ENCODE results near the gene NDUFAF8. TPM values are rescaled to one million over a fixed set of nuclear protein-coding genes. Genes with fewer than 3 reads are reported as not detected.
A peak's percentile ranks its signal among the peaks of the same experiment; 100 is the strongest.

NDUFAF8 gene
- total and polyA plus RNA-seq, 2 donors (not counting 1 experiment from before 2014, with no cell fraction given): 41.7 to 42.6 TPM

DNA sequence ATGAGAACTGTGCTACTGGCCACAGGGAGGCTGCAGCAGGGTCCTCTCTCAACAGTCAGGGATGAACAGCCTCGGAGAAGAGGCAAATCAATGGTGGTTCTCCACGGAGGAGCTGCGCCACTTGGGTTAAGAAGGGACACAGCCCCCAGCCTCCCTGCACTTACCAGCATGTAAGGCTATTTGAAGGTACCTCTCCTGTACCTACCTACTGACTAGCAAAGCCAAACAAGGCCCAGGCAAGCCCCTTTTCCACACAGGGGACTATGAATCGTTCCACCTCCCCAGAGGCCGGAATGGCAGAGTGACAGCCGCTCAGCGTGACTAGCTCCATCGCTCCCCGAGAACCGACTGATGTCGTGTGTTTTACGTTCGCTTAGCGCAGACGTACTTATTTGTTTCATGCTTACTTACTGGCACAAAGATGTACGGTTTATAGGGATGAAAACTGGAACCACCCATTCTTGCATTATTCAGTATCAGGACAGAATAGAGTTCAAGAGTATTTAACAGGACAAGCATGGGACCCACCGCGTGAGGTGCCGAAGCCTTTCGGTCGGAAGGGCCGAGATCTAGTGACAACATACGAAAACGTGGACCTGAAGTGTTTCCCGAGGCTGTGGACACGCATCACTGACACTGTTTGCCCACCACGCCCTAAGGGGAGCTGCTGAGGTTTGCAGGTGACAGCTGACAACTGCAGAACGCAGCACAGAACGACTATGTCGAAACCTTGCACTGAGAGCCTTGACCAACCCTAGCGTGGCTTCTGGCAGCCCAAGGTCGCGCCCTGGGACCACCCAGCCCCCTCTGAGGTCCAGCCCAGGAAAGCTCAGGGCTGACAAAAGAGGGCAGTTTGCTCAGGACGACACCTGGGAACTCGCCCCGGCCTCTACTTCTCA lies 1.3 kb upstream of the NDUFAF8 start:
- Mint-ChIP-seq H3K27ac (peak overlapping the region; percentile 83), H3K4me3 (peak overlapping the region; percentile 93), H3K27me3 (no peaks in the 10 kb centered on the region), H3K4me1 (peaks cover 44% of the 10 kb centered on the region), H3K9me3 (ENCODE audit: insufficient read depth) (no peaks in the 10 kb centered on the region)
- Histone ChIP-seq H4K20me1 (ENCODE audit: control insufficient read depth, insufficient read depth, low read length, poor library complexity, severe bottlenecking) (peaks cover 77% of the 10 kb centered on the region), H3K4me2 (replicated peaks; ENCODE audit: low read depth, low read length, poor library complexity, severe bottlenecking) (peak overlapping the region; percentile 97), H3K27me3 (replicated peaks in 1 of 4; ENCODE audit: control extremely low read depth in 1 of 4, control insufficient read depth in 3 of 4, insufficient read depth in 4 of 4, low read length in 3 of 4) (no peaks in the 10 kb centered on the region), H3K27ac (ENCODE audit: low read length in 2 of 2) (peak overlapping the region; percentile 18 to 82), H2AFZ (ENCODE audit: insufficient read depth, low read depth, low read length, poor library complexity, severe bottlenecking) (peak overlapping the region; percentile 96), H3K4me3 (ENCODE audit: control extremely low read depth in 1 of 5, extremely low read depth in 1 of 5, insufficient read depth in 1 of 5, low read depth in 2 of 5, low read length in 4 of 5) (peak overlapping the region; percentile 24 to 90 (median 82)), H3K79me2 (ENCODE audit: control insufficient read depth, insufficient read depth, low read length) (peaks cover 78% of the 10 kb centered on the region), H3K36me3 (replicated peaks in 1 of 2; ENCODE audit: control extremely low read depth in 1 of 2, control insufficient read depth in 1 of 2, extremely low read depth in 1 of 2, insufficient read depth in 2 of 2, low read length in 1 of 2) (peaks cover 0 to 34% of the 10 kb centered on the region in 2 experiments), H3K4me1 (ENCODE audit: control insufficient read depth in 2 of 2, insufficient read depth in 2 of 2, low read length in 2 of 2) (peaks cover 19 to 29% of the 10 kb centered on the region in 2 donors), H3K9ac (ENCODE audit: low read length) (peak overlapping the region; percentile 97), H3K9me3 (ENCODE audit: control extremely low read depth in 1 of 3, control insufficient read depth in 2 of 3, insufficient read depth in 1 of 3, low read length in 2 of 3) (peaks cover 0 to 3% (median 0%) of the 10 kb centered on the region in 3 donors)
- ChIA-PET CTCF (interaction anchor here (0.9 to 5.6 kb wide), 2 partner anchors 95 kb away, joined by 3 to 43 read pairs; no protein-coding TSS in a partner anchor), POLR2A (interaction anchor here (1.4 to 2.4 kb wide), 2 partner anchors 9 to 15 kb away, joined by 18 to 19 read pairs; partner anchors contain the start of gene CEP131)
- WGBS (ENCODE audit: insufficient coverage): 61% methylated on average over 36 of the region's 36 CpGs
- TF ChIP-seq EZH2 (IDR thresholded peaks at IDR 0.05; ENCODE audit: borderline replicate concordance, insufficient read depth, low read depth, low read length, poor library complexity, severe bottlenecking): no peak
- DNase-seq: peak; percentile 33
- intact Hi-C loops (cut with micrococcal nuclease): no loop called here
- no peak for ATAC-seq (ENCODE audit: low read depth)

DNA sequence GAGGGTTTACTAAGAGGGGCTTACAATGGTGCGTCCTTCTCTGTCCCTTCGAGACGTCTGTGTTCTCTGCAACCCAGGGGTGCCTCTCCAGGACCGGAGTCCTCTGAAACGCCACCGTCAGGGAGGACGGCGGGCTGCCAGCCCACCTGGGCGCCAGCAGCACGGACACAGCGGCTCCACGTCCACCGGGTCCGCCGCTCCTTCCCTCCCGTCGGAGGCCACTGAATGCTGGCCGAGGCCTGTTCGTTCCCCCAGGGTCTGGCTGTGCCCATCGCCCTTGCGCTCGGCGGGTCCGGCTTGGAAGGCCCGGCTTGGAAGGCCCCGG lies 666 bp upstream of the NDUFAF8 start:
- H3K4me2 ChIP-seq (replicated peaks; ENCODE audit: low read depth, low read length, poor library complexity, severe bottlenecking): peak overlapping the region; percentile 97
- peaks cover 44% of the 10 kb centered on the region for H3K4me1 Mint-ChIP-seq
- WGBS (ENCODE audit: insufficient coverage): under 1% methylated on average over 26 of the region's 26 CpGs
- H3K27ac ChIP-seq (ENCODE audit: low read length in 2 of 2): peak overlapping the region; percentile 18 to 82
- no peaks in the 10 kb centered on the region for H3K9me3 Mint-ChIP-seq (ENCODE audit: insufficient read depth)
- ChIA-PET CTCF (interaction anchor here (2.8 to 5.6 kb wide), 2 partner anchors 15 to 95 kb away, joined by 12 to 43 read pairs; partner anchors contain the start of gene CEP131), POLR2A (interaction anchor here (1.0 to 2.4 kb wide), 5 partner anchors 8 to 314 kb away, joined by 3 to 19 read pairs (median 3); partner anchors contain the start of gene CEP131)
- TF ChIP-seq, protein P1, sequence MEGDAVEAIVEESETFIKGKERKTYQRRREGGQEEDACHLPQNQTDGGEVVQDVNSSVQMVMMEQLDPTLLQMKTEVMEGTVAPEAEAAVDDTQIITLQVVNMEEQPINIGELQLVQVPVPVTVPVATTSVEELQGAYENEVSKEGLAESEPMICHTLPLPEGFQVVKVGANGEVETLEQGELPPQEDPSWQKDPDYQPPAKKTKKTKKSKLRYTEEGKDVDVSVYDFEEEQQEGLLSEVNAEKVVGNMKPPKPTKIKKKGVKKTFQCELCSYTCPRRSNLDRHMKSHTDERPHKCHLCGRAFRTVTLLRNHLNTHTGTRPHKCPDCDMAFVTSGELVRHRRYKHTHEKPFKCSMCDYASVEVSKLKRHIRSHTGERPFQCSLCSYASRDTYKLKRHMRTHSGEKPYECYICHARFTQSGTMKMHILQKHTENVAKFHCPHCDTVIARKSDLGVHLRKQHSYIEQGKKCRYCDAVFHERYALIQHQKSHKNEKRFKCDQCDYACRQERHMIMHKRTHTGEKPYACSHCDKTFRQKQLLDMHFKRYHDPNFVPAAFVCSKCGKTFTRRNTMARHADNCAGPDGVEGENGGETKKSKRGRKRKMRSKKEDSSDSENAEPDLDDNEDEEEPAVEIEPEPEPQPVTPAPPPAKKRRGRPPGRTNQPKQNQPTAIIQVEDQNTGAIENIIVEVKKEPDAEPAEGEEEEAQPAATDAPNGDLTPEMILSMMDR (IDR thresholded peaks at IDR 0.05): no peak
- TF ChIP-seq EZH2 (IDR thresholded peaks at IDR 0.05; ENCODE audit: borderline replicate concordance, insufficient read depth, low read depth, low read length, poor library complexity, severe bottlenecking): no peak
- DNase-seq (no peak), ATAC-seq (ENCODE audit: low read depth) (no peak)
- H3K9me3 ChIP-seq (ENCODE audit: control extremely low read depth in 1 of 3, control insufficient read depth in 2 of 3, insufficient read depth in 1 of 3, low read length in 2 of 3): peaks cover 0 to 3% (median 0%) of the 10 kb centered on the region in 3 donors
- peak overlapping the region; percentile 91 for H3K27ac Mint-ChIP-seq
- peak overlapping the region; percentile 97 for H3K9ac ChIP-seq (ENCODE audit: low read length)
- H2AFZ ChIP-seq (ENCODE audit: insufficient read depth, low read depth, low read length, poor library complexity, severe bottlenecking): peak overlapping the region; percentile 96
- peaks cover 78% of the 10 kb centered on the region for H4K20me1 ChIP-seq (ENCODE audit: control insufficient read depth, insufficient read depth, low read length, poor library complexity, severe bottlenecking)
- peak overlapping the region; percentile 93 for H3K4me3 Mint-ChIP-seq
- H3K4me1 ChIP-seq (ENCODE audit: control insufficient read depth in 2 of 2, insufficient read depth in 2 of 2, low read length in 2 of 2): peaks cover 19 to 29% of the 10 kb centered on the region in 2 donors
- peak overlapping the region; percentile 24 to 90 (median 82) for H3K4me3 ChIP-seq (ENCODE audit: control extremely low read depth in 1 of 5, extremely low read depth in 1 of 5, insufficient read depth in 1 of 5, low read depth in 2 of 5, low read length in 4 of 5)
- intact Hi-C loops (cut with micrococcal nuclease): no loop called here
- H3K27me3 ChIP-seq (replicated peaks in 1 of 4; ENCODE audit: control extremely low read depth in 1 of 4, control insufficient read depth in 3 of 4, insufficient read depth in 4 of 4, low read length in 3 of 4): no peaks in the 10 kb centered on the region
- H3K36me3 ChIP-seq (replicated peaks in 1 of 2; ENCODE audit: control extremely low read depth in 1 of 2, control insufficient read depth in 1 of 2, extremely low read depth in 1 of 2, insufficient read depth in 2 of 2, low read length in 1 of 2): peaks cover 0 to 28% of the 10 kb centered on the region in 2 experiments
- H3K27me3 Mint-ChIP-seq: no peaks in the 10 kb centered on the region
- H3K79me2 ChIP-seq (ENCODE audit: control insufficient read depth, insufficient read depth, low read length): peaks cover 78% of the 10 kb centered on the region

Data from B cell (primary cell).